ENCODE measurements around the gene SSNA1.

DNA sequence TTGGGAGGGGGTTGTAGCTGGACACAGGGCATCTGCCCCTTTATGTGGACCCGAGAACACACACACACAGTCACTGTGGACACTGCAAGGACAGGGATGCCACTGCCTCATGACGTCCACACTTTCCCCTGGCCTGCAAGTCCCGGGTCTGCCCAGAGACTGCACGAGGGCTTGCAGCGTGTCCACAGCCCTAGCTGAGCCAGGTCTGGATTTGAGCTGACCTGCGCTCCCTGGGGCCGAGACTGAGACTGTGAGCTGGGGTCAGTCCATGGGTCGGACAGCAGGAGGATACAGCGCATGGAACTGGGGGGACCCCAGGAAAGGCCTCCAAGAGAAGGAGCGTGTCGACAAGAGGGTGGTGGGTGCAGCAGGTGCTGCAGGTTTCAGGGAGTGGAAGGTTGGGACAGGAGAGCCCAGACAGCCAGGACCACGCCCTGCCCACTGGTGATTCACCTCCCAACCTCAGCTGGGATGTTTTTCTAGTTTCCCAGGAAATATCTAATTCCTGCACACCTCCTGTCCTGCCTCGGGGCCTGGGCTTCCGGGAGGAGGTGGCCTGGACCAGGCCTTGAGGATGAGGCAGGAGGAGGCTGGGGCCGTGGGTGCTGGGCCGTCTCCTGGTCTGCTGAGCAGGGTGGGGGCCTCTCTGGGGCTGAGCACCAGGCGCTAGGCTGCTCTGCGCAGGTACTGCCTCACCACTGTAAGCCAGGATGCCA is 38.0 kb downstream of the SSNA1 start:
- TF ChIP-seq, protein P1, sequence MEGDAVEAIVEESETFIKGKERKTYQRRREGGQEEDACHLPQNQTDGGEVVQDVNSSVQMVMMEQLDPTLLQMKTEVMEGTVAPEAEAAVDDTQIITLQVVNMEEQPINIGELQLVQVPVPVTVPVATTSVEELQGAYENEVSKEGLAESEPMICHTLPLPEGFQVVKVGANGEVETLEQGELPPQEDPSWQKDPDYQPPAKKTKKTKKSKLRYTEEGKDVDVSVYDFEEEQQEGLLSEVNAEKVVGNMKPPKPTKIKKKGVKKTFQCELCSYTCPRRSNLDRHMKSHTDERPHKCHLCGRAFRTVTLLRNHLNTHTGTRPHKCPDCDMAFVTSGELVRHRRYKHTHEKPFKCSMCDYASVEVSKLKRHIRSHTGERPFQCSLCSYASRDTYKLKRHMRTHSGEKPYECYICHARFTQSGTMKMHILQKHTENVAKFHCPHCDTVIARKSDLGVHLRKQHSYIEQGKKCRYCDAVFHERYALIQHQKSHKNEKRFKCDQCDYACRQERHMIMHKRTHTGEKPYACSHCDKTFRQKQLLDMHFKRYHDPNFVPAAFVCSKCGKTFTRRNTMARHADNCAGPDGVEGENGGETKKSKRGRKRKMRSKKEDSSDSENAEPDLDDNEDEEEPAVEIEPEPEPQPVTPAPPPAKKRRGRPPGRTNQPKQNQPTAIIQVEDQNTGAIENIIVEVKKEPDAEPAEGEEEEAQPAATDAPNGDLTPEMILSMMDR (IDR thresholded peaks at IDR 0.05), result no peak
- TF ChIP-seq POLR2A (IDR thresholded peaks at IDR 0.05), result no peak

Measured in tibial nerve (tissue), 3 donors.